ENCODE data around the gene OR10H1.
"Not testable (repeated sequence)": the region's sequence is repeated elsewhere in the genome, so short reads cannot be mapped to it uniquely, and the experiment has no call there.

The OR10H1 gene

GRCh38 chr19:15774159-15774558 lies 41.3 kb downstream of the OR10H1 start:
- DNase-seq (ENCODE audit: low read depth in 2 of 2), result not testable (repeated sequence)

GRCh38 chr19:15769586-15769985 lies 45.9 kb downstream of the OR10H1 start:
- no peak for DNase-seq (ENCODE audit: low read depth in 2 of 2)

GRCh38 chr19:15759962-15760565 lies 55.4 kb downstream of the OR10H1 start:
- DNase-seq (ENCODE audit: low read depth in 2 of 2), result no peak

GRCh38 chr19:15758379-15758778 lies 57.1 kb downstream of the OR10H1 start:
- no peak for DNase-seq (ENCODE audit: low read depth in 2 of 2)
